Hepatocyte (in vitro differentiated cells): ENCODE results near the gene EMX1. TPM values are rescaled to one million over a fixed set of nuclear protein-coding genes. Genes with fewer than 3 reads are reported as not detected.

Experiments
- DNase-seq: peaks from one replicate; pipeline ENCODE4 v3.0.0-alpha.2; 2016; ENCODE audit warnings: low spot score
- H2AFZ ChIP-seq: fragments of 200-600 bp; sonication (generic); 2 replicates; pipeline ENCODE4 v1.6.0; 2016; ENCODE audit warnings: antibody characterized with exemption, mild to moderate bottlenecking
- H3K27ac ChIP-seq: fragments of 200-600 bp; sonication (generic); 2 replicates; pipeline ENCODE4 v1.5.1; 2016; ENCODE audit warnings: mild to moderate bottlenecking
- H3K27me3 ChIP-seq: fragments of 200-600 bp; sonication (generic); 2 replicates; pipeline ENCODE4 v1.6.1; 2016
- H3K36me3 ChIP-seq: fragments of 200-600 bp; sonication (generic); replicated peaks from 2 replicates; pipeline ENCODE4 v1.5.1; 2016; ENCODE audit warnings: low read depth; ENCODE audit not compliant: insufficient read depth
- H3K4me1 ChIP-seq: fragments of 200-600 bp; sonication (generic); 2 replicates; pipeline ENCODE4 v1.5.1; 2016; ENCODE audit warnings: mild to moderate bottlenecking, moderate library complexity; ENCODE audit not compliant: insufficient read depth
- H3K4me2 ChIP-seq: fragments of 200-600 bp; sonication (generic); 2 replicates; pipeline ENCODE4 v1.6.0; 2016
- H3K4me3 ChIP-seq: fragments of 200-600 bp; sonication (generic); 2 replicates; pipeline ENCODE4 v1.5.1; 2016; ENCODE audit warnings: mild to moderate bottlenecking
- H3K79me2 ChIP-seq: fragments of 200-600 bp; sonication (generic); 2 replicates; pipeline ENCODE4 v1.6.0; 2017; ENCODE audit warnings: mild to moderate bottlenecking
- H3K9me2 ChIP-seq: fragments of 200-600 bp; sonication (generic); replicated peaks from 2 replicates; pipeline ENCODE4 v1.6.0; 2017; ENCODE audit warnings: mild to moderate bottlenecking; ENCODE audit not compliant: insufficient read depth
- H3K9me3 ChIP-seq: fragments of 200-600 bp; sonication (generic); 2 replicates; pipeline ENCODE4 v1.5.1; 2016; ENCODE audit warnings: low read depth, mild to moderate bottlenecking
- H4K20me1 ChIP-seq: fragments of 200-600 bp; sonication (generic); 2 replicates; pipeline ENCODE4 v1.6.0; 2016; ENCODE audit warnings: mild to moderate bottlenecking; ENCODE audit not compliant: insufficient read depth, poor library complexity, severe bottlenecking
- CTCF ChIP-seq: fragments of 200-600 bp; sonication (generic); IDR thresholded peaks from 2 replicates; pipeline ENCODE4 v1.5.1; 2016; ENCODE audit warnings: antibody characterized with exemption, mild to moderate bottlenecking; ENCODE audit not compliant: poor library complexity
- EZH2 ChIP-seq: fragments of 200-600 bp; sonication (generic); IDR thresholded peaks from 2 replicates; pipeline ENCODE4 v1.6.1; 2016; ENCODE audit warnings: antibody characterized with exemption, mild to moderate bottlenecking, borderline replicate concordance
- EZH2phosphoT487 ChIP-seq: fragments of 200-600 bp; sonication (generic); IDR thresholded peaks from one replicate; pipeline ENCODE4 v1.6.1; 2018; ENCODE audit warnings: antibody characterized with exemption, mild to moderate bottlenecking, low read depth, moderate library complexity; ENCODE audit not compliant: unreplicated experiment, severe bottlenecking
- WGBS: methylation state at CpG from one replicate; pipeline ENCODE4 v1.1.6; 2016; ENCODE audit warnings: low lambda C conversion rate; ENCODE audit errors: missing lambda C conversion rate; 5-methylcytosine and 5-hydroxymethylcytosine counted together
- polyA plus RNA-seq: library from polyadenylated mRNA; unstranded; fragments of >200 nt; fragmentation: Nextera tagmentation; extraction: Ambion mirVana; gene quantifications from 2 replicates; pipeline ENCODE4 v1.2.1, GENCODE V29; 2016
- total RNA-seq: library from RNA; depleted of rRNA; stranded (reverse); fragments of >200 nt; gene quantifications from 2 replicates; pipeline ENCODE4 v1.2.3, GENCODE V29; 2014

Gene EMX1
- total and polyA plus RNA-seq, 2 experiments from 2014 or later, result 0.34 to 1.2 TPM

- H3K4me1 ChIP-seq, result peaks cover 6% of the 10 kb centered on the region
- no peak for TF ChIP-seq CTCF
- TF ChIP-seq EZH2phosphoT487, result no peak
- no peak for TF ChIP-seq EZH2
- no peak overlapping the region for H2AFZ ChIP-seq
- 92% methylated on average over 5 of the region's 5 CpGs for WGBS
- H3K9me3 ChIP-seq, result no peaks in the 10 kb centered on the region
- DNase-seq, result no peak
- no peaks in the 10 kb centered on the region for H3K27me3 ChIP-seq
- H3K27ac ChIP-seq, result no peak overlapping the region
- H3K4me3 ChIP-seq, result no peak overlapping the region
- no peaks in the 10 kb centered on the region for H3K9me2 ChIP-seq
- H3K79me2 ChIP-seq, result no peaks in the 10 kb centered on the region
- H3K36me3 ChIP-seq, result no peaks in the 10 kb centered on the region
- no peak overlapping the region for H3K4me2 ChIP-seq
- no peaks in the 10 kb centered on the region for H4K20me1 ChIP-seq
Measured at GRCh38 chr2:72981536-72981935, 64.2 kb downstream of the EMX1 start.

GRCh38 chr2:72982219-72982618, 64.9 kb downstream of the EMX1 start:
- Histone ChIP-seq H3K9me3 (no peaks in the 10 kb centered on the region), H2AFZ (no peak overlapping the region), H3K4me3 (no peak overlapping the region), H3K4me2 (no peak overlapping the region), H3K4me1 (peaks cover 6% of the 10 kb centered on the region), H3K27ac (no peak overlapping the region), H3K79me2 (no peaks in the 10 kb centered on the region), H3K36me3 (no peaks in the 10 kb centered on the region), H3K27me3 (no peaks in the 10 kb centered on the region), H4K20me1 (no peaks in the 10 kb centered on the region), H3K9me2 (no peaks in the 10 kb centered on the region)
- no peak for DNase-seq
- 91% methylated on average over 2 of the region's 2 CpGs for WGBS
- TF ChIP-seq EZH2phosphoT487 (no peak), EZH2 (no peak), CTCF (no peak)

- H2AFZ ChIP-seq, result no peak overlapping the region
- H3K27me3 ChIP-seq, result no peaks in the 10 kb centered on the region
- 90% methylated on average over 11 of the region's 11 CpGs for WGBS
- no peak overlapping the region for H3K27ac ChIP-seq
- no peaks in the 10 kb centered on the region for H3K9me2 ChIP-seq
- no peaks in the 10 kb centered on the region for H3K9me3 ChIP-seq
- H3K4me3 ChIP-seq, result no peak overlapping the region
- no peaks in the 10 kb centered on the region for H3K36me3 ChIP-seq
- peaks cover 6% of the 10 kb centered on the region for H3K4me1 ChIP-seq
- no peaks in the 10 kb centered on the region for H3K79me2 ChIP-seq
- H4K20me1 ChIP-seq, result no peaks in the 10 kb centered on the region
- H3K4me2 ChIP-seq, result no peak overlapping the region
- TF ChIP-seq CTCF, result no peak
- no peak for TF ChIP-seq EZH2
- DNase-seq, result no peak
Measured at GRCh38 chr2:72982781-72983499, 65.6 kb downstream of the EMX1 start.
